Measurements from ENCODE around the gene EXD3. TPM values are rescaled to one million over a fixed set of nuclear protein-coding genes. Genes with fewer than 3 reads are reported as not detected.

Gene EXD3
- total and polyA plus RNA-seq, 2 donors (not counting 1 experiment from before 2014, with no cell fraction given), result 2.6 to 13.0 TPM

GRCh38 chr9:137409515-137409914, 13.4 kb downstream of the EXD3 start:
- no peak overlapping the region for H3K4me2 ChIP-seq (ENCODE audit: extremely low read depth, insufficient read depth, low read length)
- DNase-seq (ENCODE audit: low read depth in 2 of 2), result no peak
- no peak overlapping the region for H3K27ac ChIP-seq (ENCODE audit: insufficient read depth, low read length)
- no peaks in the 10 kb centered on the region for H3K9me3 ChIP-seq (ENCODE audit: control insufficient read depth, insufficient read depth, low read depth, low read length)
- no peak overlapping the region for H3K9ac ChIP-seq (ENCODE audit: insufficient read depth, low read length)
- no peaks in the 10 kb centered on the region for H3K27me3 ChIP-seq (ENCODE audit: control insufficient read depth, insufficient read depth, low read length)
- no peak overlapping the region for H2AFZ ChIP-seq (ENCODE audit: low read length)
- no peaks in the 10 kb centered on the region for H3K36me3 ChIP-seq (ENCODE audit: control insufficient read depth, insufficient read depth, low read length)
- H4K20me1 ChIP-seq (ENCODE audit: control insufficient read depth, extremely low read depth, insufficient read depth, low read length), result no peaks in the 10 kb centered on the region
- TF ChIP-seq EZH2 (IDR thresholded peaks at IDR 0.05; ENCODE audit: low read length, missing control alignments) (no peak), CTCF (conservative IDR thresholded peaks at IDR 0.05 in 1 of 2, IDR thresholded peaks at IDR 0.05 in 1 of 2; ENCODE audit: low read depth in 1 of 2, low read length in 2 of 2) (no peak)
- no peaks in the 10 kb centered on the region for H3K79me2 ChIP-seq (ENCODE audit: control insufficient read depth, insufficient read depth, low read length)
- no peak overlapping the region for H3K4me3 ChIP-seq (replicated peaks in 1 of 4; ENCODE audit: control extremely low read depth in 1 of 4, insufficient read depth in 1 of 4, low read depth in 3 of 4, low read length in 4 of 4)
- H3K4me1 ChIP-seq (ENCODE audit: control insufficient read depth, extremely low read depth, insufficient read depth, low read length), result peaks cover 19% of the 10 kb centered on the region

GRCh38 chr9:137408651-137409405, 14.1 kb downstream of the EXD3 start:
- Histone ChIP-seq H3K9me3 (ENCODE audit: control insufficient read depth, insufficient read depth, low read depth, low read length) (no peaks in the 10 kb centered on the region), H3K4me1 (ENCODE audit: control insufficient read depth, extremely low read depth, insufficient read depth, low read length) (peaks cover 19% of the 10 kb centered on the region), H2AFZ (ENCODE audit: low read length) (no peak overlapping the region), H3K27ac (ENCODE audit: insufficient read depth, low read length) (no peak overlapping the region), H3K9ac (ENCODE audit: insufficient read depth, low read length) (no peak overlapping the region), H3K4me2 (ENCODE audit: extremely low read depth, insufficient read depth, low read length) (no peak overlapping the region), H4K20me1 (ENCODE audit: control insufficient read depth, extremely low read depth, insufficient read depth, low read length) (no peaks in the 10 kb centered on the region), H3K27me3 (ENCODE audit: control insufficient read depth, insufficient read depth, low read length) (no peaks in the 10 kb centered on the region), H3K79me2 (ENCODE audit: control insufficient read depth, insufficient read depth, low read length) (no peaks in the 10 kb centered on the region), H3K36me3 (ENCODE audit: control insufficient read depth, insufficient read depth, low read length) (no peaks in the 10 kb centered on the region), H3K4me3 (replicated peaks in 1 of 4; ENCODE audit: control extremely low read depth in 1 of 4, insufficient read depth in 1 of 4, low read depth in 3 of 4, low read length in 4 of 4) (no peak overlapping the region)
- DNase-seq (ENCODE audit: low read depth in 2 of 2), result no peak
- TF ChIP-seq EZH2 (IDR thresholded peaks at IDR 0.05; ENCODE audit: low read length, missing control alignments), result no peak
- TF ChIP-seq CTCF (conservative IDR thresholded peaks at IDR 0.05 in 1 of 2, IDR thresholded peaks at IDR 0.05 in 1 of 2; ENCODE audit: low read depth in 1 of 2, low read length in 2 of 2), result no peak

- peak overlapping the region in 1 of 4 experiments; percentile 53 for H3K4me3 ChIP-seq (replicated peaks in 1 of 4; ENCODE audit: control extremely low read depth in 1 of 4, insufficient read depth in 1 of 4, low read depth in 3 of 4, low read length in 4 of 4)
- H3K4me1 ChIP-seq (ENCODE audit: control insufficient read depth, extremely low read depth, insufficient read depth, low read length), result peaks cover 17% of the 10 kb centered on the region
- H4K20me1 ChIP-seq (ENCODE audit: control insufficient read depth, extremely low read depth, insufficient read depth, low read length), result no peaks in the 10 kb centered on the region
- no peak overlapping the region for H2AFZ ChIP-seq (ENCODE audit: low read length)
- peak overlapping the region; percentile 13 for H3K4me2 ChIP-seq (ENCODE audit: extremely low read depth, insufficient read depth, low read length)
- no peaks in the 10 kb centered on the region for H3K36me3 ChIP-seq (ENCODE audit: control insufficient read depth, insufficient read depth, low read length)
- no peaks in the 10 kb centered on the region for H3K9me3 ChIP-seq (ENCODE audit: control insufficient read depth, insufficient read depth, low read depth, low read length)
- H3K27ac ChIP-seq (ENCODE audit: insufficient read depth, low read length), result no peak overlapping the region
- H3K27me3 ChIP-seq (ENCODE audit: control insufficient read depth, insufficient read depth, low read length), result no peaks in the 10 kb centered on the region
- no peak for TF ChIP-seq EZH2 (IDR thresholded peaks at IDR 0.05; ENCODE audit: low read length, missing control alignments)
- TF ChIP-seq CTCF (conservative IDR thresholded peaks at IDR 0.05 in 1 of 2, IDR thresholded peaks at IDR 0.05 in 1 of 2; ENCODE audit: low read depth in 1 of 2, low read length in 2 of 2), result no peak
- no peak for DNase-seq (ENCODE audit: low read depth in 2 of 2)
- H3K79me2 ChIP-seq (ENCODE audit: control insufficient read depth, insufficient read depth, low read length), result no peaks in the 10 kb centered on the region
- H3K9ac ChIP-seq (ENCODE audit: insufficient read depth, low read length), result no peak overlapping the region
Measured at GRCh38 chr9:137407590-137408300, 15.2 kb downstream of the EXD3 start.
